ENCODE measurements around the gene CBY1. TPM values are rescaled to one million over a fixed set of nuclear protein-coding genes. Genes with fewer than 3 reads are reported as not detected.

CBY1 gene
- total and polyA plus RNA-seq, 4 donors: 6.3 to 14.9 (median 8.9) TPM

DNA sequence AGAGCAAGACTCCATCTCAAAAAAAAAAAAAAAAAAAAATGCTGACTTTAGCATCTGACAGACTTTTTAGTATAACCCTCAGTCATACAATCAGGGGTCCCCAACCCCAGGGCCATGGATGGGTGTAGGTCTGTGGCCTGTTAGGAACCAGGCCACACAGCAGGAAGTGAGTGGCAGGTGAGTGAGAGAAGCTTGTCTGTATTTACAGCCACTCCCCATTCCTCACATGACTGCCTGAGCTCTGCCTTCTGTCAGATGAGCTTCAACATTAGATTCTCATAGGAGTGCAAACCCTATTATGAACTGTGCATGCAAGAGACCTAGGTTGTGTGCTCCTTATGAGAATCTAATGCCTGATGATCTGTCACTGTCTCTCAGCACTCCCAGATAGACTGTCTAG lies 3.6 kb upstream of the CBY1 start (continued):
- TF ChIP-seq, protein P1, sequence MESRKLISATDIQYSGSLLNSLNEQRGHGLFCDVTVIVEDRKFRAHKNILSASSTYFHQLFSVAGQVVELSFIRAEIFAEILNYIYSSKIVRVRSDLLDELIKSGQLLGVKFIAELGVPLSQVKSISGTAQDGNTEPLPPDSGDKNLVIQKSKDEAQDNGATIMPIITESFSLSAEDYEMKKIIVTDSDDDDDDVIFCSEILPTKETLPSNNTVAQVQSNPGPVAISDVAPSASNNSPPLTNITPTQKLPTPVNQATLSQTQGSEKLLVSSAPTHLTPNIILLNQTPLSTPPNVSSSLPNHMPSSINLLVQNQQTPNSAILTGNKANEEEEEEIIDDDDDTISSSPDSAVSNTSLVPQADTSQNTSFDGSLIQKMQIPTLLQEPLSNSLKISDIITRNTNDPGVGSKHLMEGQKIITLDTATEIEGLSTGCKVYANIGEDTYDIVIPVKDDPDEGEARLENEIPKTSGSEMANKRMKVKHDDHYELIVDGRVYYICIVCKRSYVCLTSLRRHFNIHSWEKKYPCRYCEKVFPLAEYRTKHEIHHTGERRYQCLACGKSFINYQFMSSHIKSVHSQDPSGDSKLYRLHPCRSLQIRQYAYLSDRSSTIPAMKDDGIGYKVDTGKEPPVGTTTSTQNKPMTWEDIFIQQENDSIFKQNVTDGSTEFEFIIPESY (IDR thresholded peaks at IDR 0.05): no peak

DNA sequence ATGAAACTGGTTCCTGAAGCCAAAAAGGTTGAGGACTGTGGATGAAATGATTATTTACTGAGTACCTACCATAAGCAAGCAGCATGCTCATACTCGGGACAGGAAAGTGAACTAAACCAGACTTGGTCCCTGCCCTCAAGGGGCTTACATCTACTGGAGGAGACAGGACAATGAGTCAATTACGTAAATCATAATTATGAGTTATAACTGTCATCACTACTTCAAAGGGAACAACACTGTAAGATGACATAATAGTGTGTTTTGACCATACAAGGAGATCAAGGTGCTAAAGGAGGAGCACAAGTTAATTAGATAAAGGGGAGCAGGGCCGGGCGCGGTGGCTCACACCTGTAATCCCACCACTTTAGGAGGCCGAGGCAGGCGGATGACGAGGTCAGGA lies 2.7 kb upstream of the CBY1 start:
- Histone ChIP-seq H3K9me3 (ENCODE audit: control insufficient read depth in 4 of 4, low read length in 3 of 4) (no peaks in the 10 kb centered on the region), H3K27ac (ENCODE audit: low read depth in 1 of 2, low read length in 2 of 2) (no peak overlapping the region), H3K9ac (ENCODE audit: low read depth in 1 of 2, low read length in 2 of 2) (no peak overlapping the region), H3K4me1 (ENCODE audit: control insufficient read depth in 4 of 4, insufficient read depth in 4 of 4, low read length in 3 of 4) (peaks cover 5 to 16% (median 8%) of the 10 kb centered on the region in 4 donors), H3K27me3 (ENCODE audit: control insufficient read depth in 4 of 4, insufficient read depth in 4 of 4, low read length in 3 of 4) (no peaks in the 10 kb centered on the region), H3K4me3 (ENCODE audit: low read depth in 1 of 3, low read length in 3 of 3) (no peak overlapping the region), H3K36me3 (ENCODE audit: control insufficient read depth in 4 of 4, insufficient read depth in 3 of 4, low read depth in 1 of 4, low read length in 3 of 4) (no peaks in the 10 kb centered on the region)
- 95% methylated on average over 8 of the region's 8 CpGs for WGBS
- DNase-seq (ENCODE audit: low spot score): no peak
- TF ChIP-seq NR2F2 (IDR thresholded peaks at IDR 0.05): no peak
- TF ChIP-seq JUND (IDR thresholded peaks at IDR 0.05): no peak
- TF ChIP-seq, protein P2, sequence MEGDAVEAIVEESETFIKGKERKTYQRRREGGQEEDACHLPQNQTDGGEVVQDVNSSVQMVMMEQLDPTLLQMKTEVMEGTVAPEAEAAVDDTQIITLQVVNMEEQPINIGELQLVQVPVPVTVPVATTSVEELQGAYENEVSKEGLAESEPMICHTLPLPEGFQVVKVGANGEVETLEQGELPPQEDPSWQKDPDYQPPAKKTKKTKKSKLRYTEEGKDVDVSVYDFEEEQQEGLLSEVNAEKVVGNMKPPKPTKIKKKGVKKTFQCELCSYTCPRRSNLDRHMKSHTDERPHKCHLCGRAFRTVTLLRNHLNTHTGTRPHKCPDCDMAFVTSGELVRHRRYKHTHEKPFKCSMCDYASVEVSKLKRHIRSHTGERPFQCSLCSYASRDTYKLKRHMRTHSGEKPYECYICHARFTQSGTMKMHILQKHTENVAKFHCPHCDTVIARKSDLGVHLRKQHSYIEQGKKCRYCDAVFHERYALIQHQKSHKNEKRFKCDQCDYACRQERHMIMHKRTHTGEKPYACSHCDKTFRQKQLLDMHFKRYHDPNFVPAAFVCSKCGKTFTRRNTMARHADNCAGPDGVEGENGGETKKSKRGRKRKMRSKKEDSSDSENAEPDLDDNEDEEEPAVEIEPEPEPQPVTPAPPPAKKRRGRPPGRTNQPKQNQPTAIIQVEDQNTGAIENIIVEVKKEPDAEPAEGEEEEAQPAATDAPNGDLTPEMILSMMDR (IDR thresholded peaks at IDR 0.05; ENCODE audit: low read depth, low read length, missing input control): no peak
- TF ChIP-seq SP1 (IDR thresholded peaks at IDR 0.05): no peak
- no peak for TF ChIP-seq RXRA (IDR thresholded peaks at IDR 0.05)
- TF ChIP-seq, protein P1 (IDR thresholded peaks at IDR 0.05): no peak
- TF ChIP-seq, protein P3, sequence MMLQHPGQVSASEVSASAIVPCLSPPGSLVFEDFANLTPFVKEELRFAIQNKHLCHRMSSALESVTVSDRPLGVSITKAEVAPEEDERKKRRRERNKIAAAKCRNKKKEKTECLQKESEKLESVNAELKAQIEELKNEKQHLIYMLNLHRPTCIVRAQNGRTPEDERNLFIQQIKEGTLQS (IDR thresholded peaks at IDR 0.05): no peak
- no peak for TF ChIP-seq YY1 (IDR thresholded peaks at IDR 0.05)
- TF ChIP-seq, protein P4, sequence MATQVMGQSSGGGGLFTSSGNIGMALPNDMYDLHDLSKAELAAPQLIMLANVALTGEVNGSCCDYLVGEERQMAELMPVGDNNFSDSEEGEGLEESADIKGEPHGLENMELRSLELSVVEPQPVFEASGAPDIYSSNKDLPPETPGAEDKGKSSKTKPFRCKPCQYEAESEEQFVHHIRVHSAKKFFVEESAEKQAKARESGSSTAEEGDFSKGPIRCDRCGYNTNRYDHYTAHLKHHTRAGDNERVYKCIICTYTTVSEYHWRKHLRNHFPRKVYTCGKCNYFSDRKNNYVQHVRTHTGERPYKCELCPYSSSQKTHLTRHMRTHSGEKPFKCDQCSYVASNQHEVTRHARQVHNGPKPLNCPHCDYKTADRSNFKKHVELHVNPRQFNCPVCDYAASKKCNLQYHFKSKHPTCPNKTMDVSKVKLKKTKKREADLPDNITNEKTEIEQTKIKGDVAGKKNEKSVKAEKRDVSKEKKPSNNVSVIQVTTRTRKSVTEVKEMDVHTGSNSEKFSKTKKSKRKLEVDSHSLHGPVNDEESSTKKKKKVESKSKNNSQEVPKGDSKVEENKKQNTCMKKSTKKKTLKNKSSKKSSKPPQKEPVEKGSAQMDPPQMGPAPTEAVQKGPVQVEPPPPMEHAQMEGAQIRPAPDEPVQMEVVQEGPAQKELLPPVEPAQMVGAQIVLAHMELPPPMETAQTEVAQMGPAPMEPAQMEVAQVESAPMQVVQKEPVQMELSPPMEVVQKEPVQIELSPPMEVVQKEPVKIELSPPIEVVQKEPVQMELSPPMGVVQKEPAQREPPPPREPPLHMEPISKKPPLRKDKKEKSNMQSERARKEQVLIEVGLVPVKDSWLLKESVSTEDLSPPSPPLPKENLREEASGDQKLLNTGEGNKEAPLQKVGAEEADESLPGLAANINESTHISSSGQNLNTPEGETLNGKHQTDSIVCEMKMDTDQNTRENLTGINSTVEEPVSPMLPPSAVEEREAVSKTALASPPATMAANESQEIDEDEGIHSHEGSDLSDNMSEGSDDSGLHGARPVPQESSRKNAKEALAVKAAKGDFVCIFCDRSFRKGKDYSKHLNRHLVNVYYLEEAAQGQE (IDR thresholded peaks at IDR 0.05): no peak
- no peak for TF ChIP-seq GABPA (IDR thresholded peaks at IDR 0.05 in 1 of 2, conservative IDR thresholded peaks at IDR 0.05 in 1 of 2)
- TF ChIP-seq HNF4A (conservative IDR thresholded peaks at IDR 0.05): no peak
- TF ChIP-seq FOXA2 (IDR thresholded peaks at IDR 0.05): no peak
